Measurements from ENCODE around the gene DPP6.

- TF ChIP-seq POLR2A (IDR thresholded peaks at IDR 0.05) (no peak), POLR2AphosphoS5 (IDR thresholded peaks at IDR 0.05) (no peak)
- TF ChIP-seq, protein P1, sequence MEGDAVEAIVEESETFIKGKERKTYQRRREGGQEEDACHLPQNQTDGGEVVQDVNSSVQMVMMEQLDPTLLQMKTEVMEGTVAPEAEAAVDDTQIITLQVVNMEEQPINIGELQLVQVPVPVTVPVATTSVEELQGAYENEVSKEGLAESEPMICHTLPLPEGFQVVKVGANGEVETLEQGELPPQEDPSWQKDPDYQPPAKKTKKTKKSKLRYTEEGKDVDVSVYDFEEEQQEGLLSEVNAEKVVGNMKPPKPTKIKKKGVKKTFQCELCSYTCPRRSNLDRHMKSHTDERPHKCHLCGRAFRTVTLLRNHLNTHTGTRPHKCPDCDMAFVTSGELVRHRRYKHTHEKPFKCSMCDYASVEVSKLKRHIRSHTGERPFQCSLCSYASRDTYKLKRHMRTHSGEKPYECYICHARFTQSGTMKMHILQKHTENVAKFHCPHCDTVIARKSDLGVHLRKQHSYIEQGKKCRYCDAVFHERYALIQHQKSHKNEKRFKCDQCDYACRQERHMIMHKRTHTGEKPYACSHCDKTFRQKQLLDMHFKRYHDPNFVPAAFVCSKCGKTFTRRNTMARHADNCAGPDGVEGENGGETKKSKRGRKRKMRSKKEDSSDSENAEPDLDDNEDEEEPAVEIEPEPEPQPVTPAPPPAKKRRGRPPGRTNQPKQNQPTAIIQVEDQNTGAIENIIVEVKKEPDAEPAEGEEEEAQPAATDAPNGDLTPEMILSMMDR (IDR thresholded peaks at IDR 0.05) = peak in 1 of 3 donors; percentile 33
Observed at GRCh38 chr7:154744256-154744860, 692.2 kb downstream of the DPP6 start.
